Right hindlimb (tissue), 1 donor: Measurements from ENCODE around the gene DHFR.

Source experiments
- DNase-seq: peaks from one replicate; pipeline ENCODE4 v3.0.0-alpha.2; 2018

Gene DHFR

GRCh38 chr5:80653502-80653901 is 1.3 kb downstream of the DHFR start:
- DNase-seq = no peak

GRCh38 chr5:80646926-80647325 is 7.9 kb downstream of the DHFR start:
- DNase-seq = no peak

GRCh38 chr5:80644900-80645299 is 9.9 kb downstream of the DHFR start:
- no peak for DNase-seq

- DNase-seq = no peak
These were observed 13.4 kb downstream of the DHFR start for GRCh38 chr5:80641353-80641752.

GRCh38 chr5:80634193-80634592 is 20.6 kb downstream of the DHFR start:
- no peak for DNase-seq

- no peak for DNase-seq
These were observed 22.1 kb downstream of the DHFR start for GRCh38 chr5:80632700-80633099.

GRCh38 chr5:80631278-80632259 is 23.2 kb downstream of the DHFR start:
- DNase-seq = no peak

- DNase-seq = no peak
These were observed 25.5 kb downstream of the DHFR start for GRCh38 chr5:80629281-80629680.

GRCh38 chr5:80625230-80625629 is 29.6 kb downstream of the DHFR start:
- DNase-seq = no peak

- no peak for DNase-seq
These were observed 30.8 kb downstream of the DHFR start for GRCh38 chr5:80623999-80624398.

- DNase-seq = no peak
These were observed 32.0 kb downstream of the DHFR start for GRCh38 chr5:80622756-80623155.

GRCh38 chr5:80620211-80620610 is 34.6 kb downstream of the DHFR start:
- DNase-seq = no peak

- DNase-seq = no peak
These were observed 35.7 kb downstream of the DHFR start for GRCh38 chr5:80619086-80619485.

- no peak for DNase-seq
These were observed 36.3 kb downstream of the DHFR start for GRCh38 chr5:80618438-80618837.

- DNase-seq = no peak
These were observed 39.4 kb downstream of the DHFR start for GRCh38 chr5:80615266-80615914.

- DNase-seq = no peak
These were observed 45.1 kb downstream of the DHFR start for GRCh38 chr5:80609692-80610091.

- no peak for DNase-seq
These were observed 46.1 kb downstream of the DHFR start for GRCh38 chr5:80608731-80609130.

GRCh38 chr5:80607832-80608231 is 47.0 kb downstream of the DHFR start:
- DNase-seq = no peak

- DNase-seq = no peak
These were observed 47.4 kb downstream of the DHFR start for GRCh38 chr5:80607343-80607742.

GRCh38 chr5:80600943-80601693 is 53.7 kb downstream of the DHFR start:
- DNase-seq = no peak

- no peak for DNase-seq
These were observed 57.3 kb downstream of the DHFR start for GRCh38 chr5:80597500-80597899.

- DNase-seq = no peak
These were observed 60.0 kb downstream of the DHFR start for GRCh38 chr5:80594810-80595209.

GRCh38 chr5:80592761-80593160 is 62.0 kb downstream of the DHFR start:
- no peak for DNase-seq
